Bronchial epithelial cell (primary cell): ENCODE data around the gene FAHD1. TPM values are rescaled to one million over a fixed set of nuclear protein-coding genes. Genes with fewer than 3 reads are reported as not detected.

Source experiments
- DNase-seq: peaks from one replicate; pipeline ENCODE4 v3.0.0-alpha.2; 2010; ENCODE audit warnings: low read depth
- FAIRE-seq: peaks from 2 replicates; lab custom pipeline; 2011; peaks lifted over from hg19 to GRCh38; lab: Jason Lieb, UNC
- H3K27me3 ChIP-seq: 2 replicates; pipeline ENCODE4 v1.5.1; 2011; ENCODE audit warnings: low read length; ENCODE audit not compliant: control insufficient read depth, insufficient read depth
- H3K36me3 ChIP-seq: 2 replicates; pipeline ENCODE4 v1.5.1; 2011; ENCODE audit warnings: low read length; ENCODE audit not compliant: control insufficient read depth, insufficient read depth
- H3K4me3 ChIP-seq: 2 replicates; pipeline ENCODE4 v1.5.1; 2011; ENCODE audit warnings: mild to moderate bottlenecking, low read depth, low read length, control low read depth
- CTCF ChIP-seq: IDR thresholded peaks from 2 replicates; pipeline ENCODE4 v1.5.1; 2011; ENCODE audit warnings: mild to moderate bottlenecking, moderate library complexity, low read length, control low read depth, inconsistent platforms; ENCODE audit not compliant: insufficient read depth, severe bottlenecking
- total RNA-seq: library from RNA; depleted of rRNA; stranded (reverse); fragments of >200 nt; gene quantifications from 2 replicates; pipeline ENCODE4 v1.2.1, GENCODE V29; 2014

The FAHD1 gene
- total RNA-seq, 1 donor from 2014 or later: 61.9 TPM

- TF ChIP-seq CTCF: no peak
- H3K36me3 ChIP-seq: peaks cover 14% of the 10 kb centered on the region
- no peak for DNase-seq
Observed at GRCh38 chr16:1784977-1785845, 41.8 kb upstream of the FAHD1 start.

GRCh38 chr16:1785846-1786170 lies 41.2 kb upstream of the FAHD1 start:
- TF ChIP-seq CTCF: no peak
- Histone ChIP-seq H3K36me3 (peaks cover 15% of the 10 kb centered on the region), H3K4me3 (no peak overlapping the region), H3K27me3 (no peaks in the 10 kb centered on the region)
- FAIRE-seq: no peak
- no peak for DNase-seq

More at GRCh38 chr16:1784977-1785845, 41.8 kb upstream of the FAHD1 start:
- H3K27me3 ChIP-seq: no peaks in the 10 kb centered on the region
- H3K4me3 ChIP-seq: no peak overlapping the region
- peak; percentile 52 for FAIRE-seq

GRCh38 chr16:1786242-1787055 lies 40.6 kb upstream of the FAHD1 start:
- DNase-seq: no peak
- TF ChIP-seq CTCF: no peak
- no peak for FAIRE-seq
- peaks cover 12% of the 10 kb centered on the region for H3K36me3 ChIP-seq
- H3K27me3 ChIP-seq: no peaks in the 10 kb centered on the region
- H3K4me3 ChIP-seq: no peak overlapping the region

DNA sequence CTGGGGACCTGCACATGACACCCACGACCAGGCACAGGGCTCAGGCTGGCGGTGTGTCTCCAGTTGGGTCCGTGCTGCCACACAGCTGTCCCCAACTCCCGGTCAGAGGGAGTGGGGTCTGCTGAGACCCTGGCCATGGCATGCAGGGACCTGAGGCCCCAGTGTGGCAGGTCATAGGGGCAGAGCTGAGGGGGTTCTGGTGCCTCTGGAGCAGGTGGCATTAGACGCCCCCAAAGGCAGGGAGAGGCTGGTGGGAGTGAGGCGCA lies 40.0 kb upstream of the FAHD1 start:
- DNase-seq: no peak
- peaks cover 12% of the 10 kb centered on the region for H3K36me3 ChIP-seq
- H3K27me3 ChIP-seq: no peaks in the 10 kb centered on the region

DNA sequence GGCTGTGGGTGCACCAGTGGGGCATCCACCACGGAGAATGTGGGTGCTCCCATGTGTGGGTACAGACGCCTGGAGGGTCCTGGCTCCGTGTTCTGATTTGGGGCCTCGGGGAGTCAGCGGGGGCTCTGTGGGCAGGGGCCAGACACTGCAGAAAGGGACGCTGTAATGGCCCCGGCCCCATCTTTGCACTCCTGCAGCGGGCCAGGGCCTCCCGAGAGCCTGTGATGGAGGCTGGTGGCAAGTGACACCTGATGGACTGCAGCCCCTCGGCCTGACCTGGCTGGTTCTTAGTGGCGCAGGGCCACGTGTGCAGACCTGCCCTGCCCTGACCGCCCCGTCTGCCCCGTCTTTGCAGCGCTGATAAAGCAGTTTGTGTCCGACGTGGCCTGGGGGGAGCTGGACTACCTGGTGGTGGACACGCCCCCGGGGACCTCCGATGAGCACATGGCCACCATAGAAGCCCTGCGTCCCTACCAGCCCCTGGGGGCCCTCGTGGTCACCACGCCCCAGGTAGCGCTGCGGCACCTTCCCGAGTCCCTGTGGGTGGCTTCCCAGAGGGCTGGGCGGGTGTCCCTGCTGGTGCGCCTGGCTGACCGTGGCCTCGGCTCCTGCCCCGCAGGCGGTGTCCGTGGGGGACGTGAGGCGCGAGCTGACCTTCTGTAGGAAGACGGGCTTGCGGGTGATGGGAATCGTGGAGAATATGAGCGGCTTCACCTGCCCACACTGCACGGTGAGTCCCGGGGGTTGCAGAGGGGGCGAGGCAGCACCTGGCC lies 39.5 kb upstream of the FAHD1 start:
- H3K4me3 ChIP-seq: no peak overlapping the region
- H3K36me3 ChIP-seq: peaks cover 12% of the 10 kb centered on the region
- no peak for TF ChIP-seq CTCF
- DNase-seq (no peak), FAIRE-seq (no peak)
- no peaks in the 10 kb centered on the region for H3K27me3 ChIP-seq

More for the DNA sequence above, 40.0 kb upstream of the FAHD1 start:
- FAIRE-seq: no peak
- no peak for TF ChIP-seq CTCF
- no peak overlapping the region for H3K4me3 ChIP-seq
